Liver (tissue), 3 donors: ENCODE measurements around the gene CHRNA9.

Experiments used
- RAD21 ChIP-seq, 2 donors: IDR thresholded peaks; 2 replicates each; pipeline ENCODE4 v1.6.1; 2016; ENCODE audit warnings: antibody characterized with exemption in 2 of 2, mild to moderate bottlenecking in 2 of 2
- TF ChIP-seq, protein P1 (sequence below): fragments of 150-350 bp; IDR thresholded peaks from 2 replicates; pipeline ENCODE4 v1.5.1; 2017; ENCODE audit warnings: improper control_type of control experiment, low read depth, low read length; ENCODE audit not compliant: missing input control
- TF ChIP-seq, protein P2 (sequence below): IDR thresholded peaks from 2 replicates; pipeline ENCODE4 v1.6.1; 2016; ENCODE audit warnings: antibody characterized with exemption, mild to moderate bottlenecking
- donor health status: healthy.
- donor health status: healthy.

DNA sequence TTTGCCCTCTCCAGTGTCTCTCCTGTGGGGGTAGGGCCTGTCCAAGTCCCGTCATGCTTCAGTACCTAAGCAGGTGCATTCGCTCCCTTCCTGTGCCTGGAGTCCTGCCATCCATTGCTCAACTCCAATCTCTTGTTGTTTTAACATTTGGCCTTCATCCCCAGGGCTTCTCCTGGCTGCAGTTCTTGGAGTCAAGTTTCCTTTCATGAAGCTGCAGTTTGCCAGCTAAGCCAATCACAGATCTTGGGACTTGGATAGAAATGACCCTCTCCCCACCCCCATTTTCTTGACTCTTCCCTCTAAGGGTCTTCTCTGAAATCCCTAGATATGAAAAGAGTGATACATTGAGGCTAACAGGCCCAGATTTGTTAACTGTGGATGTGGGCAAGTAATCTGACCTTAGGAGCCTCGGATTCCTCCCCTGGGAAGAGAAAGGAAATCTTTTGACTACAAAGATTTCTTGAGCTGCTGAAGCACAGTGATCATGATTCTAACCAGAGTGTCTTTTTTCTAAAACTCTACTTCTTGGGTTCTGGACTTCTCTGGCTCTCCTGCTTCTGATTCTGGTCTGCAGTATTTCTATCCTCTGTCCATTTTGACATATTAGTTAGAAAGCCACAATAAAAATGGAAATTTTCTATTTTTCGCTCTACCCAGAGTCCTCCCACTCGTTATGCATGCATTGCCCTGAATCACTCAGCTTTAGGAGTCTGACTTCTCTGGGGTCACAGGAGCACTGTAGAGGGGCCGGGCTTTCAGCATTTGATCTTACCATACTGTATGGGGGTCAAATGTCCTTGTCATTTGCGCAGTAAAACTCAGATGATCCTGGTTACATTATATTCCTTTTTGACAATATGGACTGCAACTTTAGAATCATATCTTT lies 61.0 kb downstream of the CHRNA9 start:
- TF ChIP-seq RAD21 (IDR thresholded peaks at IDR 0.05), result peak; percentile 50 to 67
- TF ChIP-seq, protein P1, sequence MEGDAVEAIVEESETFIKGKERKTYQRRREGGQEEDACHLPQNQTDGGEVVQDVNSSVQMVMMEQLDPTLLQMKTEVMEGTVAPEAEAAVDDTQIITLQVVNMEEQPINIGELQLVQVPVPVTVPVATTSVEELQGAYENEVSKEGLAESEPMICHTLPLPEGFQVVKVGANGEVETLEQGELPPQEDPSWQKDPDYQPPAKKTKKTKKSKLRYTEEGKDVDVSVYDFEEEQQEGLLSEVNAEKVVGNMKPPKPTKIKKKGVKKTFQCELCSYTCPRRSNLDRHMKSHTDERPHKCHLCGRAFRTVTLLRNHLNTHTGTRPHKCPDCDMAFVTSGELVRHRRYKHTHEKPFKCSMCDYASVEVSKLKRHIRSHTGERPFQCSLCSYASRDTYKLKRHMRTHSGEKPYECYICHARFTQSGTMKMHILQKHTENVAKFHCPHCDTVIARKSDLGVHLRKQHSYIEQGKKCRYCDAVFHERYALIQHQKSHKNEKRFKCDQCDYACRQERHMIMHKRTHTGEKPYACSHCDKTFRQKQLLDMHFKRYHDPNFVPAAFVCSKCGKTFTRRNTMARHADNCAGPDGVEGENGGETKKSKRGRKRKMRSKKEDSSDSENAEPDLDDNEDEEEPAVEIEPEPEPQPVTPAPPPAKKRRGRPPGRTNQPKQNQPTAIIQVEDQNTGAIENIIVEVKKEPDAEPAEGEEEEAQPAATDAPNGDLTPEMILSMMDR, result no peak
- TF ChIP-seq, protein P2, sequence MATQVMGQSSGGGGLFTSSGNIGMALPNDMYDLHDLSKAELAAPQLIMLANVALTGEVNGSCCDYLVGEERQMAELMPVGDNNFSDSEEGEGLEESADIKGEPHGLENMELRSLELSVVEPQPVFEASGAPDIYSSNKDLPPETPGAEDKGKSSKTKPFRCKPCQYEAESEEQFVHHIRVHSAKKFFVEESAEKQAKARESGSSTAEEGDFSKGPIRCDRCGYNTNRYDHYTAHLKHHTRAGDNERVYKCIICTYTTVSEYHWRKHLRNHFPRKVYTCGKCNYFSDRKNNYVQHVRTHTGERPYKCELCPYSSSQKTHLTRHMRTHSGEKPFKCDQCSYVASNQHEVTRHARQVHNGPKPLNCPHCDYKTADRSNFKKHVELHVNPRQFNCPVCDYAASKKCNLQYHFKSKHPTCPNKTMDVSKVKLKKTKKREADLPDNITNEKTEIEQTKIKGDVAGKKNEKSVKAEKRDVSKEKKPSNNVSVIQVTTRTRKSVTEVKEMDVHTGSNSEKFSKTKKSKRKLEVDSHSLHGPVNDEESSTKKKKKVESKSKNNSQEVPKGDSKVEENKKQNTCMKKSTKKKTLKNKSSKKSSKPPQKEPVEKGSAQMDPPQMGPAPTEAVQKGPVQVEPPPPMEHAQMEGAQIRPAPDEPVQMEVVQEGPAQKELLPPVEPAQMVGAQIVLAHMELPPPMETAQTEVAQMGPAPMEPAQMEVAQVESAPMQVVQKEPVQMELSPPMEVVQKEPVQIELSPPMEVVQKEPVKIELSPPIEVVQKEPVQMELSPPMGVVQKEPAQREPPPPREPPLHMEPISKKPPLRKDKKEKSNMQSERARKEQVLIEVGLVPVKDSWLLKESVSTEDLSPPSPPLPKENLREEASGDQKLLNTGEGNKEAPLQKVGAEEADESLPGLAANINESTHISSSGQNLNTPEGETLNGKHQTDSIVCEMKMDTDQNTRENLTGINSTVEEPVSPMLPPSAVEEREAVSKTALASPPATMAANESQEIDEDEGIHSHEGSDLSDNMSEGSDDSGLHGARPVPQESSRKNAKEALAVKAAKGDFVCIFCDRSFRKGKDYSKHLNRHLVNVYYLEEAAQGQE, result peak; percentile 47
